GM12878 (cell line): ENCODE results near the gene ABHD8. TPM values are rescaled to one million over a fixed set of nuclear protein-coding genes. Genes with fewer than 3 reads are reported as not detected.

ENCODE experiments used
- CBFB ChIP-seq: IDR thresholded peaks from 2 replicates; pipeline ENCODE4 v1.6.1; 2016; ENCODE audit warnings: antibody characterized with exemption, low read depth
- MYC ChIP-seq: IDR thresholded peaks from 2 replicates; pipeline ENCODE4 v1.6.1; 2011; ENCODE audit warnings: mild to moderate bottlenecking, low read length, moderate library complexity, inconsistent platforms; ENCODE audit not compliant: insufficient read depth, insufficient replicate concordance, insufficient read length, severe bottlenecking
- PAX5 ChIP-seq: IDR thresholded peaks from 2 replicates; pipeline ENCODE4 v1.6.1; 2011; ENCODE audit warnings: low read depth, low read length, borderline replicate concordance
- PKNOX1 ChIP-seq: fragments of 450-650 bp; IDR thresholded peaks from 2 replicates; pipeline ENCODE4 v1.6.1; 2016; ENCODE audit warnings: mild to moderate bottlenecking
- STAT1 ChIP-seq: fragments of 450-650 bp; conservative IDR thresholded peaks from 2 replicates; pipeline ENCODE4 v1.6.1; 2014; ENCODE audit warnings: antibody characterized with exemption, mild to moderate bottlenecking
- TBL1XR1 ChIP-seq: IDR thresholded peaks from 2 replicates; pipeline ENCODE4 v1.6.1; 2012; ENCODE audit warnings: low read depth, low read length, improper control_type of control experiment
- polyA plus RNA-seq, 11 experiments: library from polyadenylated mRNA; depleted of rRNA in 4 of 11; unstranded in 6 of 11; stranded (reverse) in 5 of 11; fragments of >200 nt; fragmentation: Nextera tagmentation in 4 of 11; fragmentation: Illumina TruSeq in 1 of 11; extraction: Ambion mirVana in 4 of 11; extraction: Trizol in 1 of 11; gene quantifications; 1 replicate in 1 of 11; 2 replicates in 10 of 11; pipeline versions ENCODE4 v1.2.1 to v1.2.3, GENCODE V29; 2011 to 2016; ENCODE audit warnings: inconsistent platforms in 2 of 11, missing spikeins in 2 of 11, low read depth in 1 of 11
- total RNA-seq, 4 experiments: library from RNA; depleted of rRNA in 3 of 4; stranded (reverse); fragments of >200 nt in 3 of 4; fragmentation: Illumina TruSeq in 1 of 4; extraction: Trizol in 1 of 4; gene quantifications; 2 replicates each; pipeline versions ENCODE4 v1.2.1 to v1.2.3, GENCODE V29; 2013 to 2021
- TF ChIP-seq, protein P1 (sequence below), 3 experiments: IDR thresholded peaks in 2 of 3; conservative IDR thresholded peaks in 1 of 3; 2 replicates each; pipeline ENCODE4 v1.5.1; 2011; ENCODE audit warnings: low read depth in 3 of 3, low read length in 3 of 3, mild to moderate bottlenecking in 3 of 3, control low read depth in 2 of 3, moderate library complexity in 2 of 3, inconsistent platforms in 1 of 3, mixed read lengths in 1 of 3; ENCODE audit not compliant: control insufficient read depth in 2 of 3, insufficient read depth in 1 of 3; ENCODE audit errors: extremely low read depth in 1 of 3
- TF ChIP-seq, protein P2 (sequence below): IDR thresholded peaks from 2 replicates; pipeline ENCODE4 v1.6.1; 2012; ENCODE audit warnings: improper control_type of control experiment, low read depth, low read length; ENCODE audit not compliant: insufficient replicate concordance

The ABHD8 gene
- total and polyA plus RNA-seq, 10 of the 15 experiments (the other 5 are each of a cell fraction or from before 2014, with no cell fraction given): 0.03 to 12.5 (median 6.0) TPM

GRCh38 chr19:17256130-17256529 is 47.1 kb downstream of the ABHD8 start (continued):
- TF ChIP-seq, protein P1, sequence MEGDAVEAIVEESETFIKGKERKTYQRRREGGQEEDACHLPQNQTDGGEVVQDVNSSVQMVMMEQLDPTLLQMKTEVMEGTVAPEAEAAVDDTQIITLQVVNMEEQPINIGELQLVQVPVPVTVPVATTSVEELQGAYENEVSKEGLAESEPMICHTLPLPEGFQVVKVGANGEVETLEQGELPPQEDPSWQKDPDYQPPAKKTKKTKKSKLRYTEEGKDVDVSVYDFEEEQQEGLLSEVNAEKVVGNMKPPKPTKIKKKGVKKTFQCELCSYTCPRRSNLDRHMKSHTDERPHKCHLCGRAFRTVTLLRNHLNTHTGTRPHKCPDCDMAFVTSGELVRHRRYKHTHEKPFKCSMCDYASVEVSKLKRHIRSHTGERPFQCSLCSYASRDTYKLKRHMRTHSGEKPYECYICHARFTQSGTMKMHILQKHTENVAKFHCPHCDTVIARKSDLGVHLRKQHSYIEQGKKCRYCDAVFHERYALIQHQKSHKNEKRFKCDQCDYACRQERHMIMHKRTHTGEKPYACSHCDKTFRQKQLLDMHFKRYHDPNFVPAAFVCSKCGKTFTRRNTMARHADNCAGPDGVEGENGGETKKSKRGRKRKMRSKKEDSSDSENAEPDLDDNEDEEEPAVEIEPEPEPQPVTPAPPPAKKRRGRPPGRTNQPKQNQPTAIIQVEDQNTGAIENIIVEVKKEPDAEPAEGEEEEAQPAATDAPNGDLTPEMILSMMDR (IDR thresholded peaks at IDR 0.05 in 2 of 3, conservative IDR thresholded peaks at IDR 0.05 in 1 of 3; ENCODE audit: control insufficient read depth in 2 of 3, extremely low read depth in 1 of 3, insufficient read depth in 1 of 3, low read depth in 3 of 3, low read length in 3 of 3): no peak
- TF ChIP-seq, protein P2, sequence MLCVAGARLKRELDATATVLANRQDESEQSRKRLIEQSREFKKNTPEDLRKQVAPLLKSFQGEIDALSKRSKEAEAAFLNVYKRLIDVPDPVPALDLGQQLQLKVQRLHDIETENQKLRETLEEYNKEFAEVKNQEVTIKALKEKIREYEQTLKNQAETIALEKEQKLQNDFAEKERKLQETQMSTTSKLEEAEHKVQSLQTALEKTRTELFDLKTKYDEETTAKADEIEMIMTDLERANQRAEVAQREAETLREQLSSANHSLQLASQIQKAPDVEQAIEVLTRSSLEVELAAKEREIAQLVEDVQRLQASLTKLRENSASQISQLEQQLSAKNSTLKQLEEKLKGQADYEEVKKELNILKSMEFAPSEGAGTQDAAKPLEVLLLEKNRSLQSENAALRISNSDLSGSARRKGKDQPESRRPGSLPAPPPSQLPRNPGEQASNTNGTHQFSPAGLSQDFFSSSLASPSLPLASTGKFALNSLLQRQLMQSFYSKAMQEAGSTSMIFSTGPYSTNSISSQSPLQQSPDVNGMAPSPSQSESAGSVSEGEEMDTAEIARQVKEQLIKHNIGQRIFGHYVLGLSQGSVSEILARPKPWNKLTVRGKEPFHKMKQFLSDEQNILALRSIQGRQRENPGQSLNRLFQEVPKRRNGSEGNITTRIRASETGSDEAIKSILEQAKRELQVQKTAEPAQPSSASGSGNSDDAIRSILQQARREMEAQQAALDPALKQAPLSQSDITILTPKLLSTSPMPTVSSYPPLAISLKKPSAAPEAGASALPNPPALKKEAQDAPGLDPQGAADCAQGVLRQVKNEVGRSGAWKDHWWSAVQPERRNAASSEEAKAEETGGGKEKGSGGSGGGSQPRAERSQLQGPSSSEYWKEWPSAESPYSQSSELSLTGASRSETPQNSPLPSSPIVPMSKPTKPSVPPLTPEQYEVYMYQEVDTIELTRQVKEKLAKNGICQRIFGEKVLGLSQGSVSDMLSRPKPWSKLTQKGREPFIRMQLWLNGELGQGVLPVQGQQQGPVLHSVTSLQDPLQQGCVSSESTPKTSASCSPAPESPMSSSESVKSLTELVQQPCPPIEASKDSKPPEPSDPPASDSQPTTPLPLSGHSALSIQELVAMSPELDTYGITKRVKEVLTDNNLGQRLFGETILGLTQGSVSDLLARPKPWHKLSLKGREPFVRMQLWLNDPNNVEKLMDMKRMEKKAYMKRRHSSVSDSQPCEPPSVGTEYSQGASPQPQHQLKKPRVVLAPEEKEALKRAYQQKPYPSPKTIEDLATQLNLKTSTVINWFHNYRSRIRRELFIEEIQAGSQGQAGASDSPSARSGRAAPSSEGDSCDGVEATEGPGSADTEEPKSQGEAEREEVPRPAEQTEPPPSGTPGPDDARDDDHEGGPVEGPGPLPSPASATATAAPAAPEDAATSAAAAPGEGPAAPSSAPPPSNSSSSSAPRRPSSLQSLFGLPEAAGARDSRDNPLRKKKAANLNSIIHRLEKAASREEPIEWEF: no peak
- TF ChIP-seq PAX5 (no peak), MYC (no peak), PKNOX1 (no peak), CBFB (no peak), TBL1XR1 (no peak), STAT1 (no peak)
